Brain pericyte (primary cell): ENCODE results near the gene SLC6A4.
"Not testable (repeated sequence)": the region's sequence is repeated elsewhere in the genome, so short reads cannot be mapped to it uniquely, and the experiment has no call there.

Source experiments
- DNase-seq: peaks from one replicate; pipeline ENCODE4 v3.0.0-alpha.2; 2012; ENCODE audit warnings: low read depth, low spot score

The SLC6A4 gene

DNA sequence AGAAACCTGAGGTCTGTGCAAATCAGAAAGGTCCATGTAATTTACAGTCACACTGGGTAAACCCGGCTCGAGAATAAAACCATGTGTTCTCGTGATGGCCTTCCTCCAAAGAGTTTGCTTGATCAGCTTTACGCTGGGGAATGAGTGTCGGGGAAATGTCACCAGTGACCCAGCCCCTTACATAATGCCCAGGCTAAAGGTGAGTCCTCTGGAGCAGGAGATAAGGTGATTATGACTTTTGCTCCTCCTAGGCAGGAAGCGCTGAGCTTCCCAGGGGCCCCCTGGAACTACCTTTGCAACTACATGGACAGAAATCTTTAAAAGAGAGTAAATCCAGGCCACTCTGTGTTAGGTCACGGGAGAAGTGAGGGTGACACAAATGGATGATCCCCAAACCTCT is 15.7 kb downstream of the SLC6A4 start:
- DNase-seq: no peak

GRCh38 chr17:30219315-30219714 is 16.2 kb downstream of the SLC6A4 start:
- DNase-seq: no peak

DNA sequence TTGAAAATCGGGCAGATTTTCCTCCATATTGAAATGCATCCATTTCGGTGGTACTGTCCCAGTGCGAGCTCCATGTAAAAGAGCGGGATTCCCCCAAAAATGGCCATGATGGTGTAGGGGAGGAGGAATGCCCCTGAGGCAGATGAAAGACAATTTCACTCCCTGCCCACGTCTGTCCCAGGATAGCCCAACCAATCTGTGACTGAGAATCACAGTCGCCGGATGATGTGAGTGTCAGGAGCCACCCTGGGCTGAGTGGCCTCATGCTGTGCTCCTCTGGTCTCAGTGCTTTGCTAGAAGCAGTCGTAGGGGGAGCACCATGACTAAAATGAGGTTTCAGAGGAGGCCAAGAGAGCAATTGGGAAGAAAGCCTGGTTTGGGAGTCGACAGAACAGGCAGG is 16.7 kb downstream of the SLC6A4 start:
- no peak for DNase-seq

DNA sequence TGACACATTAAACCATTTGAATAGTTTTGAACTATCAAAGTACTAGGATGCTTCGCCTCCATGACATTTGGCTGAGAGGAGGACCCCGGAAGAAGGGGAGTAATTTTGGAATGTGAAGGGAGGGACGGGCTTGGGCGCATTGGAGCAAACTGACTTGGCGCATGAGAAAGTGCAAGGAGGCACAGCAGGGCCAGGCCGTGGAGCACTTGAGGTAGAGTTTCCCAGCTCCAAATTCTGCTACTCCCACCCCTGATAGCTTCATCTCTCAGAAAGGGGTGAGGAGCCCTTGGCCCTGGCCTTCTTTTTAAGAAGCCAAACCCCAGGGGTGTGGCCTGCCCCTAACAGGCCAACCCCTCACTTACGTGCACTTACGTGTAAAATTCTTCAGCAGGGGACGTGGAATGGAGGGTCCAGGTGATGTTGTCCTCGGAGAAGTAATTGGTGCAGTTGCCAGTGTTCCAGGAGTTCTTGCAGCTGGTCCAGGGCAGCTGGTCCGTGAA is 17.7 kb downstream of the SLC6A4 start:
- DNase-seq: no peak

DNA sequence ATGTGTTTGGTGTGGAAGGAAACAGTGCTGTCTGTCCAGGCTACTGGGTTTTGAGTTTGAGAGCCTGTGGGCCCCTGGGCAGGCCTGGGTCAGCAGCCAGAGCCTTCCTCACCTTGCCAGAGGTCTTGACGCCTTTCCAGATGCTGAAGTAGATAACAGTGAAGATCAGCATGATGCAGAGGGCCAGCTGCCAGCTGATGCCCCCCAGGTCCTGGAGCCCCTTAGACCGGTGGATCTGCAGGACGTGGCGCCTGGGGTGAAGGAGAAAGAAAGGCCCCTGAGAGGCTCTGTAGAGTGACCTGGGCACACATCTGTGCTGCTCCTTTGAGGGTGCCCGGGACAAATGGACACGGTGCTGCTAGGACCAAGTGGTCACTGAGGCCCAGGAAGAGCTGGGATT is 18.4 kb downstream of the SLC6A4 start:
- no peak for DNase-seq

- no peak for DNase-seq
These were observed 22.7 kb downstream of the SLC6A4 start for GRCh38 chr17:30212750-30213149.

DNA sequence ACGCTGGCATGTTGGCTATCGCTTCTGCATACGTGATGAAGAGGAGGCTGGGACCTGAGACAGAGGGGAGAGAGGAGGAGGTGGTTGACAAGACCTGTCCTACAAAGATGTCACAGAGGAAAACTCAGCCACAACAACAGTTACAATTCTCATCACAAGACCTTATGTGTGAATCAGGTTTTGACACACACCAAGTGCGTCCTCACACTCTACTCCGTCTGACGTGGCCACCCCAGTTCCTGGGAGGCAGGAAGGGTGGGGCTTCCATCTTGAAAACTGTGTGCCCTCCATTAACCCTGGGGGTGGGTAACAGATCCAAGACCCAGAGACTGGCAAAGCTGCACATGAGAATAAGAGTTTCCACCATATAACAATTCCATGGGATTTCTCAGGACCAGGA is 24.1 kb downstream of the SLC6A4 start:
- DNase-seq: no peak

DNA sequence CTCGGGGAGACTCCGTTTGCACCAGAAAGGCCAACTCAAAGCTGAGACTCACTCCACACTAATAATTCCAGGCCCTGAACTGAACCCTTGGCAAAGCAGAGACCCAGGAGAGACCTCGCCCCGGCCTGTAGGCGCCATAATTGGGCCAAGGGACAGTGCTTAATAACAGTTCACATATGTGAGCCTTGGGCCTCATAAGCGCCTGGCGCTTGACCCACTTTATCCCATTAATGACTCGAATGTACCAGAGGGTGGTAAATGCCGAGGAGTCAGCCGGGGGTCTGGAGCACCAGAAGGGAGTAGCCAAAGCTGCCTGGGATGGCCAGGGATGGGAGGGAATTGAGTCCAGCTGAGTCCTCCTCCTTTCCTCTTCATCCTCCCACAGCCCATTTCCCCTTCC is 24.6 kb downstream of the SLC6A4 start:
- DNase-seq: no peak

- no peak for DNase-seq
These were observed 25.1 kb downstream of the SLC6A4 start for GRCh38 chr17:30210366-30210765.

- DNase-seq: no peak
These were observed 25.6 kb downstream of the SLC6A4 start for GRCh38 chr17:30209930-30210329.

DNA sequence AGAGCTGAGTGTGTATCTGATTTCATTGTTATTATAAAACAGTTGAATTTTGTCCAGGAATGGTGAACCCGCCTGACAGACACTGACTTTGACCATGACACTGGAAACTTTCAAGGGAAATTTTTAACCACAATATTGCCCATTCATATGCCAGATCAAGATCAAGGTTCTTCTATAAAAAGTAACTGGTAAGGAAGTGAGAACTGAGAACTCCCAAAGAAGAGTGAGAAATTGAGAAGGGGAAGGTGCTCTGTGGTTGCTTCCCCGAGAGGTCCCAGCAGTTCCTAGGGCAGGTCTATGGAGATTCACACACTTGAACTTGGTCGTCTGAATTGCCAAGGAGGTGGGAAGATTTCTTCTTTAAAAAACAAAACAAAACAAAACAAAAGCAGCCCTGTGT is 27.3 kb downstream of the SLC6A4 start:
- DNase-seq: no peak

DNA sequence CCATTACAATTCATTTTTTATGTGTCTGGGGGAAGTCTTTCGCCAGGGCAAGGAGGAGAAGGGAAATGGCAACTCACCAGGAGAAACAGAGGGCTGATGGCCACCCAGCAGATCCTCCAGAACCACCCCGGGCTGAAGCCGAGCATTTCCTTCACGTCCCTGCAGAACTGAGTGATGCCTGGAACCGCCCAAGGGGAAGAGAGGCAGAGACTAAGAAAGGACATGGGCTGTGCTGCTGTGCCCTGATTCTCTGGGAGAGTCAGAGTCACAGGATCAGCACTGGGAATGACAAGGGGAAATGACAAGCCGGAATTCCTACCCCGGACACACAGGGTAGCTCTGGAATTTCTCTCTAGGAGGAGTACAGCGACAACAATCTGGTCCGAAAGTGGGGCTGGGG is 27.8 kb downstream of the SLC6A4 start:
- no peak for DNase-seq

- DNase-seq: no peak
These were observed 32.0 kb downstream of the SLC6A4 start for GRCh38 chr17:30203471-30203981.

- not testable (repeated sequence) for DNase-seq
These were observed 34.8 kb downstream of the SLC6A4 start for GRCh38 chr17:30200656-30201055.

- no peak for DNase-seq
These were observed 35.4 kb downstream of the SLC6A4 start for GRCh38 chr17:30200106-30200505.

DNA sequence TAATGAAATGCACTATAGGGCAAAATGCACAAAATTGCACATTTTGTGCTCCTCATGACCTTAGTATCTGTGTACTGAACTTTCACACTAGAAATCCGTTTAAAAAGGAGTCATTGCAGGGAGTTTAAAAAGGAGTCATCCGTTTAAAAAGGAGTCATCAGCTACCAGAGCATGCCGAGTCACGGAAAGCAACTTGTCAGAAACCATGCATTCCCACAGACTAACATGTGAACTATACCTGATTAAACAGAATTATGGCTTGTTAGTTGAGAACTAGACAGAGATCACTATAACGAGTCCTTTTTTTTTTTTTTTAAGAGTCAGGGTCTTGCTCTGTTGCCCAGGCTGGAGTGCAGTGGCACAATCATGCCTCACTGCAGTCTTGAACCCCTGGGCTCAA is 35.9 kb downstream of the SLC6A4 start:
- DNase-seq: no peak

GRCh38 chr17:30197416-30197815 is 38.1 kb downstream of the SLC6A4 start:
- no peak for DNase-seq

DNA sequence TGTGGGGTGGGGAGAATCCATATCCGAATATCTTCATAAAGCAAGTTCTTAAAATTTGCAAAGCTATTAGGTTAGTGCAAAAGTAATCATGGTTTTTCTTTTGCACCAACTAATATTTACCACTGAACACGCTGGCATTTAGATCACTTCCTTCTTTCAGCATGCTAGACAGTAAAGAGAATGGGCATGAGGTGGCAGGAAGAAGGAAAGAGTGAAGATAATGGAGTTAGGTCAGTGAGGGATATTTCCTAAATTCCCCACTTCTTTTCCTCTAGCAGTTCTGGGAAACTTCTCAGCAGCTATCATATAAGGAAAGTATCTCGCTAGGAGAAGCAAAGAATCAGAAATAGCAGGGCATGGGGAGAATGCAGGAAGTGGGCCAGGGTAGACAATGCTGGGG is 39.0 kb downstream of the SLC6A4 start:
- DNase-seq: no peak

DNA sequence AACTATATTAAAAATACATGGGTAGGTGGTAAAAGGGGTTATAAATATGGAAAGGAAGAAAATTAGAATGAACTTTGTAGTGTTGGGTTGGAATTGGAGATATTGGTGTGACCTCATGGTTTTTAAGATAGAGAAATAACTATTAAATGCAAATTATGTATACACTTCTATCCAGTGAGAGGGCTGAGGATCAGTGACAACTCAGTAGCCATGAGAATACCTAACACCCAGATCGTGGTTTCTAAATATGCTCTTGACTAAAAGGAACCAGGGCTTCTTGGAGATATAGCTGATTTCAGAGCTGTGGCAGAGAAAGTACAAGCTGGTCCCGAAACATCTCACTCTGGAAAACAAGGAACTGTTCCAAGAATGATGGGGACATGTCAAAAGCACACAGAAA is 44.4 kb downstream of the SLC6A4 start:
- DNase-seq: no peak

GRCh38 chr17:30188211-30188939 is 47.1 kb downstream of the SLC6A4 start:
- DNase-seq: no peak

GRCh38 chr17:30187573-30187972 is 47.9 kb downstream of the SLC6A4 start:
- no peak for DNase-seq

DNA sequence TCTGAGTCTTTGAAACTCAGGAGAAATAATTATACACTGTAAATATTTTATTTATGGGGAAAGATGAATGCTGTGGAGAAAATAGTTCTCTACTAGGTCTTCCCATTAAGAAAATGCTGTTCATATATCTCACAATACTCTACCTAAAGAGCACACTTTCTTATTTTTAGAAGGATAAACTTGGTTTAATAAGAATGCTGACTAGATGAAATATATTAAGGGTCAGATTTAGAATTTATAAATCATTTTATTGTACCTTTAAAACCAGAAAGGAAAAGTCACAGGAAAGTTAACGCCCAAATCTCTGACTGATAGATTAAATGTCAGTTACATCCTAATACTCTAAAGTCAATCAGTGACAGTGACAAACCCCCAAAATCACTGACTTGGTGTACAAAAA is 48.7 kb downstream of the SLC6A4 start:
- no peak for DNase-seq

DNA sequence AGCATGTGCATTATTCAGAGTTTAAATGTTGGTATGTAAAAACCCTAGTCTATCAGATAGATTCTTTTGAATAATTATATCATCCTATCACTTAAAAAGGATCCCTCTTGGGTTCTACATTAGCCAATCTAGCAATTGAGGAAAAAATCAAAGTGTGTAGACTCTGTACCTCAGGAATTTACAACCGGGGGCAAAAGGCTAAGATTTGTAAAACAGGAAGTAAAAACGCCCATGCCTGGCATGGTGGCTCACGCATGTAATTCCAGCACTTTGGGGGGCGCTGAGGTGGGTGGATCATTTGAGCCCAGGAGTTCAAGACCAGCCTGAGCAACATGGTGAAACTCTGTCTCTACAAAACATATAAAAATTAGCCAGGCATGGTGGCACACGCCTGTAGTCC is 58.6 kb downstream of the SLC6A4 start:
- DNase-seq: no peak

DNA sequence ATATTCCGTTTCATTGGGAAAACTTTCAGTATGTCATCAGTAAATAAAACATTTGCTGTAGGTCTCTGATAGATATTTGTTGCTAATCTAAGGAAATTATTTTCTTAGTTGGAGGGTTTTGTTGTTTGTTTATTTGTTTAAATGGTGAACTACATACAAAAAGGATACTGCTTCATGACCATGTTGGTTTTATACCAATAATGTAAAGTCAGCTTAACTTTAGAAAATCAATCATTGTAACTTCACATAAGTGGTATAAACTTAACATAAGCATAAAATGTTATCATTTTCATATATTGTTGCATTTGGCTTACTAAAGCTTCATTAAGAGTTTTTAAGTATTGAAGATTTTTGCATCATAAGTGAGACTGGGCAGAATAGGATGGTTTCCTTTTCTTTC is 60.9 kb downstream of the SLC6A4 start:
- DNase-seq: no peak
